ENCODE measurements around the gene LCOR. TPM values are rescaled to one million over a fixed set of nuclear protein-coding genes. Genes with fewer than 3 reads are reported as not detected.
A peak's percentile ranks its signal among the peaks of the same experiment; 100 is the strongest.

Gene LCOR
- total RNA-seq, 1 experiment from 2014 or later = 39.2 TPM

GRCh38 chr10:97034301-97034700 lies 202.2 kb downstream of the LCOR start:
- intact Hi-C loops (cut with micrococcal nuclease; ENCODE audit: unreplicated experiment) = no loop called here
- no peak for DNase-seq (ENCODE audit: low spot score)
- Histone ChIP-seq H3K27ac (ENCODE audit: low read depth, low read length, poor library complexity, severe bottlenecking) (no peak overlapping the region), H3K4me3 (ENCODE audit: low read depth, low read length, poor library complexity, severe bottlenecking) (no peak overlapping the region), H3K4me1 (ENCODE audit: insufficient read depth, low read length, poor library complexity, severe bottlenecking) (no peaks in the 10 kb centered on the region), H3K36me3 (ENCODE audit: insufficient read depth, low read length, poor library complexity, severe bottlenecking) (no peaks in the 10 kb centered on the region), H3K9me3 (ENCODE audit: low read depth, low read length, poor library complexity, severe bottlenecking) (no peaks in the 10 kb centered on the region), H3K27me3 (replicated peaks; ENCODE audit: insufficient read depth, low read depth, low read length, poor library complexity) (no peaks in the 10 kb centered on the region)
- POLR2A ChIA-PET (ENCODE audit: low non-redundant PET) = no interaction called here
- CTCF ChIA-PET = no interaction called here
- BruUV-seq (replicated peaks) = no TSS peak
- TF ChIP-seq, protein P1, sequence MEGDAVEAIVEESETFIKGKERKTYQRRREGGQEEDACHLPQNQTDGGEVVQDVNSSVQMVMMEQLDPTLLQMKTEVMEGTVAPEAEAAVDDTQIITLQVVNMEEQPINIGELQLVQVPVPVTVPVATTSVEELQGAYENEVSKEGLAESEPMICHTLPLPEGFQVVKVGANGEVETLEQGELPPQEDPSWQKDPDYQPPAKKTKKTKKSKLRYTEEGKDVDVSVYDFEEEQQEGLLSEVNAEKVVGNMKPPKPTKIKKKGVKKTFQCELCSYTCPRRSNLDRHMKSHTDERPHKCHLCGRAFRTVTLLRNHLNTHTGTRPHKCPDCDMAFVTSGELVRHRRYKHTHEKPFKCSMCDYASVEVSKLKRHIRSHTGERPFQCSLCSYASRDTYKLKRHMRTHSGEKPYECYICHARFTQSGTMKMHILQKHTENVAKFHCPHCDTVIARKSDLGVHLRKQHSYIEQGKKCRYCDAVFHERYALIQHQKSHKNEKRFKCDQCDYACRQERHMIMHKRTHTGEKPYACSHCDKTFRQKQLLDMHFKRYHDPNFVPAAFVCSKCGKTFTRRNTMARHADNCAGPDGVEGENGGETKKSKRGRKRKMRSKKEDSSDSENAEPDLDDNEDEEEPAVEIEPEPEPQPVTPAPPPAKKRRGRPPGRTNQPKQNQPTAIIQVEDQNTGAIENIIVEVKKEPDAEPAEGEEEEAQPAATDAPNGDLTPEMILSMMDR (conservative IDR thresholded peaks at IDR 0.05; ENCODE audit: low read depth, low read length) = no peak
- no peak for TF ChIP-seq EZH2 (IDR thresholded peaks at IDR 0.05; ENCODE audit: borderline replicate concordance, low read depth, low read length, poor library complexity, severe bottlenecking)

GRCh38 chr10:97034958-97035769 lies 203.1 kb downstream of the LCOR start:
- CTCF ChIA-PET = interaction anchor here (1.4 to 3.6 kb wide), 2 partner anchors 11 to 175 kb away, joined by 5 to 26 read pairs; no protein-coding TSS in a partner anchor
- intact Hi-C loops (cut with micrococcal nuclease; ENCODE audit: unreplicated experiment) = no loop called here

GRCh38 chr10:97037365-97038361 lies 205.6 kb downstream of the LCOR start:
- Histone ChIP-seq H3K27ac (ENCODE audit: low read depth, low read length, poor library complexity, severe bottlenecking) (no peak overlapping the region), H3K27me3 (replicated peaks; ENCODE audit: insufficient read depth, low read depth, low read length, poor library complexity) (no peaks in the 10 kb centered on the region), H3K4me3 (ENCODE audit: low read depth, low read length, poor library complexity, severe bottlenecking) (peak overlapping the region; percentile 41), H3K36me3 (ENCODE audit: insufficient read depth, low read length, poor library complexity, severe bottlenecking) (no peaks in the 10 kb centered on the region), H3K4me1 (ENCODE audit: insufficient read depth, low read length, poor library complexity, severe bottlenecking) (no peaks in the 10 kb centered on the region), H3K9me3 (ENCODE audit: low read depth, low read length, poor library complexity, severe bottlenecking) (no peaks in the 10 kb centered on the region)
- BruUV-seq (replicated peaks) = no TSS peak
- intact Hi-C loops (cut with micrococcal nuclease; ENCODE audit: unreplicated experiment) = no loop called here
- DNase-seq (ENCODE audit: low spot score) = peak; percentile 88
- ChIA-PET CTCF (interaction anchor here (0.5 to 3.6 kb wide), 7 partner anchors 13 to 397 kb away, joined by 3 to 26 read pairs (median 3); no protein-coding TSS in a partner anchor), POLR2A (ENCODE audit: low non-redundant PET) (no interaction called here)
- TF ChIP-seq, protein P1 (conservative IDR thresholded peaks at IDR 0.05; ENCODE audit: low read depth, low read length) = peak; percentile 89
- no peak for TF ChIP-seq EZH2 (IDR thresholded peaks at IDR 0.05; ENCODE audit: borderline replicate concordance, low read depth, low read length, poor library complexity, severe bottlenecking)

More at GRCh38 chr10:97034958-97035769, 203.1 kb downstream of the LCOR start:
- no peak for DNase-seq (ENCODE audit: low spot score)
- BruUV-seq (replicated peaks) = no TSS peak
- no peak overlapping the region for H3K4me3 ChIP-seq (ENCODE audit: low read depth, low read length, poor library complexity, severe bottlenecking)
- H3K36me3 ChIP-seq (ENCODE audit: insufficient read depth, low read length, poor library complexity, severe bottlenecking) = no peaks in the 10 kb centered on the region
- no peak overlapping the region for H3K27ac ChIP-seq (ENCODE audit: low read depth, low read length, poor library complexity, severe bottlenecking)
- TF ChIP-seq, protein P1 (conservative IDR thresholded peaks at IDR 0.05; ENCODE audit: low read depth, low read length) = no peak
- no peak for TF ChIP-seq EZH2 (IDR thresholded peaks at IDR 0.05; ENCODE audit: borderline replicate concordance, low read depth, low read length, poor library complexity, severe bottlenecking)
- POLR2A ChIA-PET (ENCODE audit: low non-redundant PET) = no interaction called here
- no peaks in the 10 kb centered on the region for H3K27me3 ChIP-seq (replicated peaks; ENCODE audit: insufficient read depth, low read depth, low read length, poor library complexity)
- no peaks in the 10 kb centered on the region for H3K9me3 ChIP-seq (ENCODE audit: low read depth, low read length, poor library complexity, severe bottlenecking)
- no peaks in the 10 kb centered on the region for H3K4me1 ChIP-seq (ENCODE audit: insufficient read depth, low read length, poor library complexity, severe bottlenecking)

Data from A673 (cell line).